DND-41 (cell line): ENCODE measurements around the gene FCN2.

ENCODE experiments used
- EZH2 ChIP-seq: IDR thresholded peaks from 3 replicates; pipeline ENCODE4 v1.6.1; 2012; ENCODE audit warnings: borderline replicate concordance, low read depth, mild to moderate bottlenecking, moderate library complexity, low read length, inconsistent platforms; ENCODE audit not compliant: severe bottlenecking
- TF ChIP-seq, protein P1 (sequence below): IDR thresholded peaks from 2 replicates; pipeline ENCODE4 v1.5.1; 2012; ENCODE audit warnings: borderline replicate concordance, low read length, moderate library complexity, mild to moderate bottlenecking; ENCODE audit not compliant: poor library complexity, severe bottlenecking; ENCODE audit errors: extremely low read depth

GRCh38 chr9:134839455-134840125 is 41.0 kb upstream of the FCN2 start:
- TF ChIP-seq, protein P1, sequence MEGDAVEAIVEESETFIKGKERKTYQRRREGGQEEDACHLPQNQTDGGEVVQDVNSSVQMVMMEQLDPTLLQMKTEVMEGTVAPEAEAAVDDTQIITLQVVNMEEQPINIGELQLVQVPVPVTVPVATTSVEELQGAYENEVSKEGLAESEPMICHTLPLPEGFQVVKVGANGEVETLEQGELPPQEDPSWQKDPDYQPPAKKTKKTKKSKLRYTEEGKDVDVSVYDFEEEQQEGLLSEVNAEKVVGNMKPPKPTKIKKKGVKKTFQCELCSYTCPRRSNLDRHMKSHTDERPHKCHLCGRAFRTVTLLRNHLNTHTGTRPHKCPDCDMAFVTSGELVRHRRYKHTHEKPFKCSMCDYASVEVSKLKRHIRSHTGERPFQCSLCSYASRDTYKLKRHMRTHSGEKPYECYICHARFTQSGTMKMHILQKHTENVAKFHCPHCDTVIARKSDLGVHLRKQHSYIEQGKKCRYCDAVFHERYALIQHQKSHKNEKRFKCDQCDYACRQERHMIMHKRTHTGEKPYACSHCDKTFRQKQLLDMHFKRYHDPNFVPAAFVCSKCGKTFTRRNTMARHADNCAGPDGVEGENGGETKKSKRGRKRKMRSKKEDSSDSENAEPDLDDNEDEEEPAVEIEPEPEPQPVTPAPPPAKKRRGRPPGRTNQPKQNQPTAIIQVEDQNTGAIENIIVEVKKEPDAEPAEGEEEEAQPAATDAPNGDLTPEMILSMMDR: no peak
- TF ChIP-seq EZH2: no peak
